GM18909 (cell line): Measurements from ENCODE around the gene LPO.

ENCODE experiments used
- ATAC-seq: cut with Tn5 transposase; IDR thresholded peaks from one replicate; pipeline ENCODE4 v1.9.1; 2021; ENCODE audit warnings: mild to moderate bottlenecking; ENCODE audit not compliant: unreplicated experiment, poor library complexity

The LPO gene

DNA sequence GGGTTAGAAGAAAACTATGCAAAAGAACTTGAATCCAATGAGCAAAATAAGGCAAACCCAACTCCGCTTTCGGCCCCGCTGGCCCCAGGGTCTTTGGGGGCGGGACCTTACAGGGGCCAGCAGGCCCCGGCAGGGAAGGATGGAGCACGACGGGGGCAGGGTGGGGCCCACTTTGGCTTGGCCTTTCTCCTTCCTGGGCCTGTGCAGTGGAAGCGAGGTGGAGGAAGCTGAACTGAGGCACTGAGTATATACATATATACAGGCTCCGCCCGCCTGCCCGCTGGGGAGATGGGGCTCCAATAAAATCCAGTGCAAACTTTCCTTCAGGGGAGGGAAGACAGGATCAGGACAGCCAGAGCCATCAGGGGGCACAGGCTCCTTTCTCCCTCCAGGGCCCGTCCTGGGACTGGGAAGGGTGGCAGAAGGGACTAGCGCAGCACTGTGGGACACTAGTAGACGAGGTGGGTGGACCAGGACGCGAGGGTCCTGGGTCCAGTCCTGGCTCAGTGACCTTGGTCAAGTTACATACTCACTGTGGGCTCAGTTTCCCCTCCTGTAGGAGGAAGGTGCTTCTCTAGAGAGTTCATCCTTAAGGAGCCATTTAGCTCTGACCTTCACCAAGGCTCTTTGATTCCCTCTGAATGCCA, 63.2 kb downstream of the LPO start:
- ATAC-seq: no peak

GRCh38 chr17:58302171-58302918, 64.0 kb downstream of the LPO start:
- ATAC-seq: no peak

GRCh38 chr17:58302919-58303585, 64.7 kb downstream of the LPO start:
- ATAC-seq: no peak

DNA sequence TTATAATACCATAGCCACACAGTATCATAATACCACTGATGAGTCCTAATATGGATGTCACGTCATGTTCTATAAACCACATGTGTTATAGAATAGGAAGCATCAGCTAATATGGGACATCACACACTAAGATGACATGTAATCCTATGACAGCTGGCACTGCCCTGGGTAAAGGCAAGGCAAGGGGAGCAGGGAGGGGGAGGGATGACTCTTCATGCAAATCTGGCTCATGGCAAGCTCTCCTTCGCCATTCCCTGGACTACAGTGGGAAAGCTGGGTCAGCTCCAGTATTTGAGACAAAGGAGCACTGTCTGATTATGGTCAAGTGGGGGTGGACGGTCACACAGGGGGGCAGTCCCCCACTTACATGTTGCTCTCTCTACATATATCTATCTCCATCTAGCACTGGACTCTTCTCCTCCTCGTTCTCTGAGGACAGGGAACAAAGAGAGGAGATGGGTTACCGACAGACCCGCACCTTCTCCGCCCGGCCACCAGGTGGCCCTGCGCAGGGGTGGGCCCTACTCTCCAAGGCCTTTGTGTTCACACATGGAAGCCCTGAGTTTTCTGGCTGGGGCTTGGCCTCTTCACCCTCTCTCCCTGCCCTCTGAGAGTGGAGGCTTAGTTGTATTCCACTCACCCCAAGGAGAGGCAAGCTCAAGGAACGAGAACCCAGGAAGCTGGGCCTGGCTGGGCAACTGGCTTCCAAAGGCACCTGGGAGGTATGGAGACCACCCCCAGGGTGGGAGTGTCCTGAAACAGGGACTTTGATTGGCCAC, 65.8 kb downstream of the LPO start:
- no peak for ATAC-seq

GRCh38 chr17:58304750-58305486, 66.5 kb downstream of the LPO start:
- no peak for ATAC-seq

- no peak for ATAC-seq
Measured at GRCh38 chr17:58305626-58306025, 67.2 kb downstream of the LPO start.

- ATAC-seq: no peak
Measured at GRCh38 chr17:58306131-58306951, 68.0 kb downstream of the LPO start.

- no peak for ATAC-seq
Measured at GRCh38 chr17:58307468-58308172, 69.2 kb downstream of the LPO start.

GRCh38 chr17:58308173-58308984, 70.0 kb downstream of the LPO start:
- ATAC-seq: no peak

DNA sequence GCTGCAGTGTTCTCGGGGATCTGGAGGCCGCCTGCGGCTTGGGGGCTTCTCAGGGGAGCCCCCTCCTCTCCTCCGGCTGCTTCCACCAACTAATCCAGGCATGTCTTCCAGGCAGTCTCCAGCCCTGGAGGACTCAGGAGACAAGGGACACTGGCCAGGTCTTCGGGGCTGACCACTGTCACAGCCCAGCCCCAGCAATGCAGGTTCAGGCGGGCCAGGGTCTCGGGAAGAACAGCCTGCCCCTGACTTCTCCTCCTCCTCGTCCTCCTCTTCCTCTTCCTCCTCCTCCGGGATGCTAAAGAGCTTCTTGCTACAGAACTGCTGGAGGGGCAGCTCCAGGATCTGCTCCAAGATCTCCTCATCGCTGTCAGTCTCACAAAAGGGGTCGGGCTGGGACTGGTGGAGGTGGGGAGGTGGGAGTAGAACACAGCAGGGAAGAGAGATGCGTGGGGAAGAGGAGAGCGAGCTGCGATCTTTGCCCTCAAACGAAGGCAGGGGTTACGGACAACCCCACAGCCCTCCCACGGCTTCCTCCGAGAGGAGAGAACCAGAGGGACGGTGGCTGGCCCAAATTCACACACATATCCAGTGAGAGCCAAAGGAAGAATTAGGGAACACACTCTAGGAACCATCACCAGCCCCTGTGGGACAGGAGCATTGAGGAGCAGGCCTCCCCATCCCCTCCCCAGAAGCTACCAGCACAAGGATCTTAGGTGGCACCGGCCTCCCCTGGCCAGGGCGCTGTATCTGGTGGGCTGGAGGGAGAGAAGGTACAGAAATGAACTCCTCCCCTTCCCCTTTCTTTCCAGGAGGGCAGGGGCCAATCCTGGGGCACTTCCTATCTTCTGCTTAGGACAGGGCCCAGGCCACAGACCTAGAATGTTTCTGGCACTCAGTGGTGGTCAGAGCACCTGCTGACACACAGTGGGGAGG, 70.9 kb downstream of the LPO start:
- no peak for ATAC-seq

DNA sequence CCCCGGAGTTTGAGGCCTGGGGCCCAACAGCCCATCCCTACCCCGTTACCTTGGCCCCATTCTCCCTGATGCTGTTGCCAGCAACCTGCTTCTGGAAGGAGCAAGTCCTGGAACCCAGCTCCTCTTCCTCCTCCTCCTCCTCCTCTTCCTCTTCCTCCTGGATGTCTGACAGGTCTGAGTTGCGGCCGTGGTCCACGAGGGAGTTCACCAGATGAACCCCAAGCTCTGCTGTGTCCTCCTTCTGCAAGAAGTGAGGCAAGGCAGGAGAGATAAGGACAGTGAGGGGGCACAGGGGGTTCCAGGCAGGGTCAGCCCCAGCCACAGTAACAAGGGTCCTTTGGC, 71.5 kb downstream of the LPO start:
- no peak for ATAC-seq

DNA sequence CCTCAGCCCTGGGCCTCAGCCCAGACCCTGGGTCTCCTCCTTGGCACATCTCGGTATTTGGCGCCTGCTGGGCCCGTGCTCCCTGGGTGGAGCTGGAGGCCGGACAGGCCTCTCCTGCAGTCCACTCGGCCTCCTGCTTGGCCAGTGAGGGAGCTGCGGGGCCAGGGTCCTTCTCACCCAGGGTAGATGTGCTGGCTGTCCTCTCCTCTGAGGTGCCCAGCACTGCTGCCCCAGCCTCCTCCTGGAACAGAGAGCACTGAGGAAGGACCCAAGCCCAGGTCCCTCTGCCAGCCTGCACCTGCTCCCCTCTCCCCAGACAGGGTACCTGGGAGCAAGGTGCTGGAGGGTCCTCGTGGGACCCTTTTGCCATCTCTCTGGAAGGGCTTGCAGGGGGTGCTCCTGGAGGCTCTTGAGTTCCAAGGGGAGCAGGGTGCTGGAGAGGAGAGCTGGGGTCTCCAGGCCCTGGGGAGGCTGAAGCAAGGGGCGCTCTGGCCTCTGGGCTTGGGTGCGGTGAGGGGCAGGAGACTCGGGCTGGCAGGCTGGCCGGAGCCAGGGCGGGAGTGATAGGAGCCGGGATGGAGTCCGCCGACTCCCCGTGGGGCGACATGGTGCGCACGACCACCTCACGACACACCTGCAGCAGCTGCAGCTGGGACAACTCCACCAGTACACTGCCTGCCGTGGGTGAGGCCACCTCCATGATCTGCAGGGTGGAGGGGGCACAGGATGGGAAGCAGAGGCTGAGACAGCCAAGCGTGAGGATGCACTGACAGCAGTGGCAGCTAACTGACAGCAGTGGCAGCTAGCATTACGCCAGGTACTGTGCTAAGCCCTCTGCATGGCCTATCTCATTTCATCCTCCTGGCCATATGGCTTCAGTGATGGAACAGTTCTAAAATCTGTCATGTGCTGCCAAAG, 72.4 kb downstream of the LPO start:
- ATAC-seq: no peak

GRCh38 chr17:58311429-58311894, 73.1 kb downstream of the LPO start:
- no peak for ATAC-seq

DNA sequence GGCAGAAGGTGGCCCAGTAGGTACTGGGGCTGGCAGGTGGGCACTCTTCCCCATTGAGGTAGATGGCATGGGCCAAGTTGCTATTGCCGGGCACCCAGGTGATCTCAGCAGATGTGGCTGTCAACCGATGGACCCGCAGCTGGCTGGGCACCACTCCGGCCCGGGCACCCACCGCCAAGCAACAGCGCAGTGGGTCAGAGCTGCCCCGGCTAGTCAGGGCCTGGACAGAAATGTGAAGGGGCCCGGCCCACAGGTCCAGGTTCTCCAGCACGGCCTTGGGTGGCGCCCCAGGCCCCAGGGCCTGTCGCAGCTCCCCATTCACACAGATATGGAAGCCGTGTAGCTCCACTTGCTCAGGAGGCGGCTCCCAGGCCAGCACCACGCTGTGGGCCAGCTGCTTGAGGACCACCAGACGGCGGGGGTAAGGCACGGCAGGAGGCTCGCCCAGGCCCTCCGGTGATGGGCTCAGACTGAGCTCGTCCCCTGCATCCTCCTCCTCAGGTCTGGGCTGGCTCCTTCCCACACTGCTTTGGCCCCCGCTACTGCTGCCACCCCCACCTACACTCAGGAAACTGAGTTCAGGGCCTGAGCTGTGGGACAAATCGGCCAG, 73.7 kb downstream of the LPO start:
- no peak for ATAC-seq

- no peak for ATAC-seq
Measured at GRCh38 chr17:58312829-58313228, 74.4 kb downstream of the LPO start.
